SK-N-MC (cell line): ENCODE results near the gene LRRC9.

Experiments used
- EZH2 ChIP-seq: fragments of 200-600 bp; sonication (generic); IDR thresholded peaks from one replicate; pipeline ENCODE4 v1.6.1; 2017; ENCODE audit warnings: antibody characterized with exemption
- FOXP2 ChIP-seq: optimal IDR thresholded peaks from 2 replicates; pipeline ENCODE3; 2011; ENCODE audit warnings: mild to moderate bottlenecking, moderate library complexity; ENCODE audit not compliant: insufficient read depth; ENCODE audit errors: extremely low read length, control extremely low read depth
- POLR2AphosphoS5 ChIP-seq: IDR thresholded peaks from 2 replicates; pipeline ENCODE4 v1.6.1; 2012; ENCODE audit warnings: mild to moderate bottlenecking, low read depth, low read length, borderline replicate concordance

DNA sequence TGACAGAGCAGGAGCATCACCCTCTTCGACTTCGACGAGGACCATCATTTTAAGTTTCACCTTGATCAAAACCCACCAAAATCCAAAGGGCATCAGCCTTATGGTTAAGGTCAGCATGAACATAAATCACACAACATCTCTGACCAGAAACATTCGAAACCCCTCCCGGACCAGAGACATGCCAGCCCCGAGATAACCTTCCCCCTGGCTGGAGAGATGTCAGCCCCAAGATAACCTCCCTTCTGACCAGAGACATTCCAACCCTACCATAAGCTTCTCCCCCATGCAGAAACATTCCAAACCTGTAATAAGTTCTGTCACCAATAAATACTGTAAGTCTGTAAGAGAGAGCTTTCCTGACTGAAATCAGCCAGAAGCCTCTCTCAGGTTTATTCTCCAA lies 178.0 kb downstream of the LRRC9 start:
- TF ChIP-seq POLR2AphosphoS5 (no peak), EZH2 (no peak), FOXP2 (no peak)
